ENCODE results near the gene UQCC2. TPM values are rescaled to one million over a fixed set of nuclear protein-coding genes. Genes with fewer than 3 reads are reported as not detected.

Gene UQCC2
- total and polyA plus RNA-seq, 5 donors from 2014 or later: 14.9 to 72.6 (median 44.9) TPM

DNA sequence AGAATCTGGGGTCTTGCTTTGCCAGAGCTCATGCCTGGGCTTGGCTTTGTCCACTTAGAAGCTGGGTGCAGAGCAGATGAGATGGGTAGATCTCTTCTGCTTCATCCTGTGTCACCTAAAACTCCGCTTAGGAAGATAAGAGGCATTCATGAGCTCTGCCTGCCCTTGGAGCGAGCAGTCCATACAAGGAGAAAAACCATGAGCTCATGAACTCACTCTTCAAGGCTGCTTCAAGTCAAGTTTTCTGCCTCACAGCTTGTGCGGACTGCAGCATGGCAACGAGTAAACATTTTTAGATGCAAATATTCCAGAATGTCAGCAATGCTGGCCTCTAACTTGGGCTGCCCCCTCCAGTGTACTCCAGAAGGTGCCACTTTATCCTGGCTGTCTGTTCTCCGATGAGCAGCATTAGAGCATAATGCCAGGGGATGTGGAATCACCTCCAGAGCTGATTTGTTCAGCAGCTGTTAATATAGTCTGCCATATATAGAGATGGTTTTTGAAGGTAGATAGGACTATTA lies 10.7 kb upstream of the UQCC2 start:
- H3K27ac Mint-ChIP-seq: no peak overlapping the region
- no peaks in the 10 kb centered on the region for H3K36me3 Mint-ChIP-seq
- Histone ChIP-seq H3K4me3 (ENCODE audit: low read depth, low read length) (no peak overlapping the region), H3K9me3 (ENCODE audit: control insufficient read depth in 2 of 2, low read length in 2 of 2) (no peaks in the 10 kb centered on the region), H3K27me3 (ENCODE audit: control insufficient read depth, insufficient read depth, low read length) (peaks cover 6% of the 10 kb centered on the region), H3K36me3 (ENCODE audit: control insufficient read depth, insufficient read depth, low read length) (no peaks in the 10 kb centered on the region), H3K27ac (ENCODE audit: insufficient read depth, low read length, poor library complexity, severe bottlenecking) (no peak overlapping the region), H3K4me1 (ENCODE audit: control insufficient read depth, insufficient read depth, low read length, poor library complexity, severe bottlenecking) (no peaks in the 10 kb centered on the region)
- peaks cover 0 to 14% (median 3%) of the 10 kb centered on the region in 4 donors for H3K4me1 Mint-ChIP-seq
- no peak overlapping the region for H3K4me3 Mint-ChIP-seq
- H3K9me3 Mint-ChIP-seq: no peaks in the 10 kb centered on the region
- DNase-seq (no peak), ATAC-seq (ENCODE audit: low read depth in 2 of 2) (no peak)
- H3K27me3 Mint-ChIP-seq: peaks cover 48% of the 10 kb centered on the region

- ATAC-seq (ENCODE audit: low read depth in 2 of 2) (no peak), DNase-seq (no peak)
- Histone ChIP-seq H3K27ac (ENCODE audit: insufficient read depth, low read length, poor library complexity, severe bottlenecking) (no peak overlapping the region), H3K4me1 (ENCODE audit: control insufficient read depth, insufficient read depth, low read length, poor library complexity, severe bottlenecking) (no peaks in the 10 kb centered on the region), H3K4me3 (ENCODE audit: low read depth, low read length) (no peak overlapping the region), H3K27me3 (ENCODE audit: control insufficient read depth, insufficient read depth, low read length) (peaks cover 6% of the 10 kb centered on the region), H3K9me3 (ENCODE audit: control insufficient read depth in 2 of 2, low read length in 2 of 2) (no peaks in the 10 kb centered on the region), H3K36me3 (ENCODE audit: control insufficient read depth, insufficient read depth, low read length) (no peaks in the 10 kb centered on the region)
- H3K36me3 Mint-ChIP-seq: no peaks in the 10 kb centered on the region
- peaks cover 42% of the 10 kb centered on the region for H3K27me3 Mint-ChIP-seq
- H3K4me1 Mint-ChIP-seq: peaks cover 0 to 14% (median 3%) of the 10 kb centered on the region in 4 donors
- no peak overlapping the region for H3K4me3 Mint-ChIP-seq
- H3K27ac Mint-ChIP-seq: no peak overlapping the region
- H3K9me3 Mint-ChIP-seq: no peaks in the 10 kb centered on the region
These were observed 10.0 kb upstream of the UQCC2 start for GRCh38 chr6:33721508-33721907.

GRCh38 chr6:33720998-33721397 lies 9.5 kb upstream of the UQCC2 start:
- Mint-ChIP-seq H3K27me3 (peaks cover 42% of the 10 kb centered on the region), H3K9me3 (no peaks in the 10 kb centered on the region), H3K4me1 (peaks cover 0 to 14% (median 3%) of the 10 kb centered on the region in 4 donors), H3K27ac (no peak overlapping the region), H3K4me3 (no peak overlapping the region), H3K36me3 (no peaks in the 10 kb centered on the region)
- H3K4me3 ChIP-seq (ENCODE audit: low read depth, low read length): no peak overlapping the region
- no peak for DNase-seq
- no peak overlapping the region for H3K27ac ChIP-seq (ENCODE audit: insufficient read depth, low read length, poor library complexity, severe bottlenecking)
- no peaks in the 10 kb centered on the region for H3K36me3 ChIP-seq (ENCODE audit: control insufficient read depth, insufficient read depth, low read length)
- no peaks in the 10 kb centered on the region for H3K4me1 ChIP-seq (ENCODE audit: control insufficient read depth, insufficient read depth, low read length, poor library complexity, severe bottlenecking)
- H3K9me3 ChIP-seq (ENCODE audit: control insufficient read depth in 2 of 2, low read length in 2 of 2): no peaks in the 10 kb centered on the region
- ATAC-seq (ENCODE audit: low read depth in 2 of 2): no peak
- peaks cover 6% of the 10 kb centered on the region for H3K27me3 ChIP-seq (ENCODE audit: control insufficient read depth, insufficient read depth, low read length)

- Mint-ChIP-seq H3K4me1 (peaks cover 0 to 11% (median 2%) of the 10 kb centered on the region in 4 donors), H3K9me3 (no peaks in the 10 kb centered on the region), H3K27me3 (peaks cover 35% of the 10 kb centered on the region)
These were observed 8.0 kb upstream of the UQCC2 start for GRCh38 chr6:33719326-33719987.

GRCh38 chr6:33718713-33719112 lies 7.2 kb upstream of the UQCC2 start:
- no peaks in the 10 kb centered on the region for H3K36me3 Mint-ChIP-seq
- Histone ChIP-seq H3K4me1 (ENCODE audit: control insufficient read depth, insufficient read depth, low read length, poor library complexity, severe bottlenecking) (no peaks in the 10 kb centered on the region), H3K27me3 (ENCODE audit: control insufficient read depth, insufficient read depth, low read length) (peaks cover 4% of the 10 kb centered on the region), H3K27ac (ENCODE audit: insufficient read depth, low read length, poor library complexity, severe bottlenecking) (no peak overlapping the region), H3K36me3 (ENCODE audit: control insufficient read depth, insufficient read depth, low read length) (no peaks in the 10 kb centered on the region), H3K9me3 (ENCODE audit: control insufficient read depth in 2 of 2, low read length in 2 of 2) (no peaks in the 10 kb centered on the region), H3K4me3 (ENCODE audit: low read depth, low read length) (no peak overlapping the region)
- DNase-seq: no peak
- peaks cover 35% of the 10 kb centered on the region for H3K27me3 Mint-ChIP-seq
- H3K4me3 Mint-ChIP-seq: no peak overlapping the region
- H3K9me3 Mint-ChIP-seq: no peaks in the 10 kb centered on the region
- no peak for ATAC-seq (ENCODE audit: low read depth in 2 of 2)
- H3K27ac Mint-ChIP-seq: no peak overlapping the region
- H3K4me1 Mint-ChIP-seq: peaks cover 0 to 3% (median 0%) of the 10 kb centered on the region in 4 donors

More at GRCh38 chr6:33719326-33719987, 8.0 kb upstream of the UQCC2 start:
- H3K27ac ChIP-seq (ENCODE audit: insufficient read depth, low read length, poor library complexity, severe bottlenecking): no peak overlapping the region
- H3K4me1 ChIP-seq (ENCODE audit: control insufficient read depth, insufficient read depth, low read length, poor library complexity, severe bottlenecking): no peaks in the 10 kb centered on the region
- Mint-ChIP-seq H3K36me3 (no peaks in the 10 kb centered on the region), H3K4me3 (no peak overlapping the region), H3K27ac (no peak overlapping the region)
- DNase-seq (no peak), ATAC-seq (ENCODE audit: low read depth in 2 of 2) (no peak)
- no peaks in the 10 kb centered on the region for H3K9me3 ChIP-seq (ENCODE audit: control insufficient read depth in 2 of 2, low read length in 2 of 2)
- H3K27me3 ChIP-seq (ENCODE audit: control insufficient read depth, insufficient read depth, low read length): peaks cover 4% of the 10 kb centered on the region
- no peak overlapping the region for H3K4me3 ChIP-seq (ENCODE audit: low read depth, low read length)
- no peaks in the 10 kb centered on the region for H3K36me3 ChIP-seq (ENCODE audit: control insufficient read depth, insufficient read depth, low read length)

DNA sequence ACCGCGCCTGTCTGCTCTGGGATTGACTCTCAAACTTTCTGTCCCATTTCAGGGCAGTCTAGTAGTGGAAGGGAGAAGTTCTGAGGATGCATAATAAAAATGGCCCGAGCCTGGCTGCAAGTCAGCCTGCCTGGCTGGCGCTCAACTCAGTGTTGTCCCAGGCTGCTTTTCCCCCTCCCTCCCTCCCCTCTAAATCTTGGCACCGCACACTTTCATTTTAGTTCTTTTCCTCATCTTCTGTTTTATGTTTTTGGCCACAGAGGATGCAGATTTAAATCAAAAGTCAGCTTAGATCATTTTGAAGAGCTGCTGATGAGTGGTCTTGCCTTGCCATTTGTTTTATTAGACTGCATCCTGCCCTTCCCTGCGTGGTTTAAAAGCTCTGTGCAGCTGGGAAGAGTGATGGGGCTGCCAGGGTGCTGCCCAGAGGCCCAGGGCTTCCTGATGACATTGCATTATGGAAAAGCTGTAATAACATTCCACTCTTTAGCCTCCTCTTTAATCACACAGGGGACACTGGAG lies 6.5 kb upstream of the UQCC2 start:
- Mint-ChIP-seq H3K27me3 (peaks cover 28% of the 10 kb centered on the region), H3K36me3 (no peaks in the 10 kb centered on the region), H3K4me3 (no peak overlapping the region), H3K4me1 (no peaks in the 10 kb centered on the region), H3K9me3 (no peaks in the 10 kb centered on the region), H3K27ac (no peak overlapping the region)
- Histone ChIP-seq H3K27ac (ENCODE audit: insufficient read depth, low read length, poor library complexity, severe bottlenecking) (no peak overlapping the region), H3K36me3 (ENCODE audit: control insufficient read depth, insufficient read depth, low read length) (no peaks in the 10 kb centered on the region), H3K9me3 (ENCODE audit: control insufficient read depth in 2 of 2, low read length in 2 of 2) (no peaks in the 10 kb centered on the region), H3K4me1 (ENCODE audit: control insufficient read depth, insufficient read depth, low read length, poor library complexity, severe bottlenecking) (no peaks in the 10 kb centered on the region), H3K4me3 (ENCODE audit: low read depth, low read length) (no peak overlapping the region), H3K27me3 (ENCODE audit: control insufficient read depth, insufficient read depth, low read length) (peaks cover 4% of the 10 kb centered on the region)
- no peak for DNase-seq
- ATAC-seq (ENCODE audit: low read depth in 2 of 2): no peak

DNA sequence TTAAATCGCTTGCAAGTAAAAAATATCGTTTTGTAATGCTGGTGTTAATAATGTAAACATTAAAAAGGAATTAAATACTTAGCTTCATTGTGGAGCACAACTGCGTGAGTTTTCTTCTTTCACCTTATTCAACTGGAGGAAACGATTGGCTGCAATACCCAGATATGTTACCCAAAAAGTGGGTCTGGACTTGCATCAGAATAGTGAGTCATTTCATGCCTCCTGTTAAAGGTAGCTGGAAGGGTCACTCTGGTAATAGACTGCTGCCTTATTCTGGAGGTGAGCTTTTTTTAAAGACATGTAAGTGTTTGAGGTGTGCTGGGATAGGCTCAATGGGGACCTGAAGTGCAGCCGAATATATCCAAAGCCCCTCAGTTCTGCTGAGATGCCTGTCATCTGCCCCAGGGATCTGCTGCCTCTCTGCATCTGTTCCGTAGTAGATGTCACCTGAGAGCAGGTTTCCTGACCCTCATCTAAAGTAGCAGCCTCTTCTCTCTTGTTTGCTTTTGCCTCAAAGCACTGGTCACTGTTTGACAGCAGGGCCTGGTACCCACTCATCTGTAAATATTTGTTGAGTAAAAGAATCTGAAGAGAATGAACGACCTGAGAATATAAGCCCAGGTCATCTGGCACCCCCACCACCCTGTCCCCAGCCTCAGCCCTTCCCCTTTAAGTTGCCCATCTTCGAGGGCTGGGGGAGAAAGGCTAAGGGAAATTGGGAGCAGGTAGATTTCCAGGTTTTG lies 5.6 kb upstream of the UQCC2 start:
- Histone ChIP-seq H3K36me3 (ENCODE audit: control insufficient read depth, insufficient read depth, low read length) (no peaks in the 10 kb centered on the region), H3K4me1 (ENCODE audit: control insufficient read depth, insufficient read depth, low read length, poor library complexity, severe bottlenecking) (peaks cover 2% of the 10 kb centered on the region), H3K4me3 (ENCODE audit: low read depth, low read length) (no peak overlapping the region), H3K9me3 (ENCODE audit: control insufficient read depth in 2 of 2, low read length in 2 of 2) (no peaks in the 10 kb centered on the region), H3K27ac (ENCODE audit: insufficient read depth, low read length, poor library complexity, severe bottlenecking) (no peak overlapping the region), H3K27me3 (ENCODE audit: control insufficient read depth, insufficient read depth, low read length) (peaks cover 2% of the 10 kb centered on the region)
- DNase-seq: no peak
- Mint-ChIP-seq H3K4me3 (no peak overlapping the region), H3K4me1 (peaks cover 0 to under 1% (median under 1%) of the 10 kb centered on the region in 4 donors), H3K36me3 (no peaks in the 10 kb centered on the region), H3K27me3 (peaks cover 19% of the 10 kb centered on the region), H3K27ac (no peak overlapping the region), H3K9me3 (no peaks in the 10 kb centered on the region)
- ATAC-seq (ENCODE audit: low read depth in 2 of 2): no peak

Data from CD4-positive, CD25-positive, alpha-beta regulatory T cell (primary cell).